Measurements from ENCODE around the gene ACSL3.

GRCh38 chr2:222893716-222894115 lies 32.9 kb downstream of the ACSL3 start:
- TF ChIP-seq POLR2A (IDR thresholded peaks at IDR 0.05) (no peak), CTCF (IDR thresholded peaks at IDR 0.05) (no peak)

Measured in Peyer's patch (tissue), 4 donors.